ENCODE data around the gene SAG. TPM values are rescaled to one million over a fixed set of nuclear protein-coding genes. Genes with fewer than 3 reads are reported as not detected.

Gene SAG
- total and polyA plus RNA-seq, 2 experiments from 2014 or later: not detected

DNA sequence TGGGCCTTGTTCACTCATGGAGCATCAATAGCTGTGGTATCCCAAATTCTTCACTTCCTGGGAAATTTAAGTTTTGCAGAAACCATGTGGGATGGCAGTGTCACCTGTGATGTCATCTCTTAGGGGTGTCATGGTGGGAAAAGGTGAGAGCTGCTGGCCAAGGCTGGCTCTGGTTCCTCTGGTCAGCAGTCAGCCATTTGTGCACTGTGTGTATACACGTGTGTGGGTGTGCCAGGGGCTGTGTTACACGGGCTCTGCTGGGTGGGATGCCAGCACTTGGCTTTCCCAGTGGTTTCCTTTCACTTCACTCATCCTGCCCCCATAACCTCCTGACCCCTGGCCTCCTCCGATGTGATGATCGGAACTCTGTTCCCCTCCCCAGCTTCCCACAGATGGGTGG is 21.3 kb downstream of the SAG start:
- Mint-ChIP-seq H3K4me3 (no peak overlapping the region), H3K27me3 (ENCODE audit: insufficient read depth, low read depth, poor library complexity) (peaks cover 17% of the 10 kb centered on the region), H3K36me3 (ENCODE audit: low read depth) (no peaks in the 10 kb centered on the region), H3K27ac (no peak overlapping the region), H3K4me1 (peaks cover 16% of the 10 kb centered on the region), H3K9me3 (no peaks in the 10 kb centered on the region)
- Histone ChIP-seq H3K4me1 (ENCODE audit: insufficient read depth) (peaks cover 10% of the 10 kb centered on the region; the same call in 1 of the 2 replicates), H4K20me1 (replicated peaks; ENCODE audit: insufficient read depth) (no peaks in the 10 kb centered on the region), H3F3A (replicated peaks; ENCODE audit: low read depth) (no peaks in the 10 kb centered on the region), H3K4me3 (no peak overlapping the region), H3K4me2 (no peak overlapping the region), H3K27ac (ENCODE audit: low read depth) (no peak overlapping the region), H2AFZ (no peak overlapping the region), H3K27me3 (ENCODE audit: insufficient read depth) (no peaks in the 10 kb centered on the region), H3K79me2 (replicated peaks; ENCODE audit: insufficient read depth) (no peaks in the 10 kb centered on the region), H3K9me2 (ENCODE audit: insufficient read depth) (no peaks in the 10 kb centered on the region), H3K36me3 (ENCODE audit: insufficient read depth) (no peaks in the 10 kb centered on the region)
- TF ChIP-seq STAT1 (IDR thresholded peaks at IDR 0.05; ENCODE audit: unreplicated experiment): no peak
- no peak for TF ChIP-seq NANOG (IDR thresholded peaks at IDR 0.05; ENCODE audit: borderline replicate concordance)
- TF ChIP-seq EZH2phosphoT487 (IDR thresholded peaks at IDR 0.05; ENCODE audit: unreplicated experiment): no peak
- TF ChIP-seq, protein P1, sequence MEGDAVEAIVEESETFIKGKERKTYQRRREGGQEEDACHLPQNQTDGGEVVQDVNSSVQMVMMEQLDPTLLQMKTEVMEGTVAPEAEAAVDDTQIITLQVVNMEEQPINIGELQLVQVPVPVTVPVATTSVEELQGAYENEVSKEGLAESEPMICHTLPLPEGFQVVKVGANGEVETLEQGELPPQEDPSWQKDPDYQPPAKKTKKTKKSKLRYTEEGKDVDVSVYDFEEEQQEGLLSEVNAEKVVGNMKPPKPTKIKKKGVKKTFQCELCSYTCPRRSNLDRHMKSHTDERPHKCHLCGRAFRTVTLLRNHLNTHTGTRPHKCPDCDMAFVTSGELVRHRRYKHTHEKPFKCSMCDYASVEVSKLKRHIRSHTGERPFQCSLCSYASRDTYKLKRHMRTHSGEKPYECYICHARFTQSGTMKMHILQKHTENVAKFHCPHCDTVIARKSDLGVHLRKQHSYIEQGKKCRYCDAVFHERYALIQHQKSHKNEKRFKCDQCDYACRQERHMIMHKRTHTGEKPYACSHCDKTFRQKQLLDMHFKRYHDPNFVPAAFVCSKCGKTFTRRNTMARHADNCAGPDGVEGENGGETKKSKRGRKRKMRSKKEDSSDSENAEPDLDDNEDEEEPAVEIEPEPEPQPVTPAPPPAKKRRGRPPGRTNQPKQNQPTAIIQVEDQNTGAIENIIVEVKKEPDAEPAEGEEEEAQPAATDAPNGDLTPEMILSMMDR (conservative IDR thresholded peaks at IDR 0.05; ENCODE audit: low read depth in 2 of 2): no peak
- TF ChIP-seq POLR2AphosphoS5 (IDR thresholded peaks at IDR 0.05; ENCODE audit: low read depth): no peak
- no peak for TF ChIP-seq ZNF331 (CRISPR knock-in tag; IDR thresholded peaks at IDR 0.05; ENCODE audit: low read depth)
- TF ChIP-seq, protein P2, sequence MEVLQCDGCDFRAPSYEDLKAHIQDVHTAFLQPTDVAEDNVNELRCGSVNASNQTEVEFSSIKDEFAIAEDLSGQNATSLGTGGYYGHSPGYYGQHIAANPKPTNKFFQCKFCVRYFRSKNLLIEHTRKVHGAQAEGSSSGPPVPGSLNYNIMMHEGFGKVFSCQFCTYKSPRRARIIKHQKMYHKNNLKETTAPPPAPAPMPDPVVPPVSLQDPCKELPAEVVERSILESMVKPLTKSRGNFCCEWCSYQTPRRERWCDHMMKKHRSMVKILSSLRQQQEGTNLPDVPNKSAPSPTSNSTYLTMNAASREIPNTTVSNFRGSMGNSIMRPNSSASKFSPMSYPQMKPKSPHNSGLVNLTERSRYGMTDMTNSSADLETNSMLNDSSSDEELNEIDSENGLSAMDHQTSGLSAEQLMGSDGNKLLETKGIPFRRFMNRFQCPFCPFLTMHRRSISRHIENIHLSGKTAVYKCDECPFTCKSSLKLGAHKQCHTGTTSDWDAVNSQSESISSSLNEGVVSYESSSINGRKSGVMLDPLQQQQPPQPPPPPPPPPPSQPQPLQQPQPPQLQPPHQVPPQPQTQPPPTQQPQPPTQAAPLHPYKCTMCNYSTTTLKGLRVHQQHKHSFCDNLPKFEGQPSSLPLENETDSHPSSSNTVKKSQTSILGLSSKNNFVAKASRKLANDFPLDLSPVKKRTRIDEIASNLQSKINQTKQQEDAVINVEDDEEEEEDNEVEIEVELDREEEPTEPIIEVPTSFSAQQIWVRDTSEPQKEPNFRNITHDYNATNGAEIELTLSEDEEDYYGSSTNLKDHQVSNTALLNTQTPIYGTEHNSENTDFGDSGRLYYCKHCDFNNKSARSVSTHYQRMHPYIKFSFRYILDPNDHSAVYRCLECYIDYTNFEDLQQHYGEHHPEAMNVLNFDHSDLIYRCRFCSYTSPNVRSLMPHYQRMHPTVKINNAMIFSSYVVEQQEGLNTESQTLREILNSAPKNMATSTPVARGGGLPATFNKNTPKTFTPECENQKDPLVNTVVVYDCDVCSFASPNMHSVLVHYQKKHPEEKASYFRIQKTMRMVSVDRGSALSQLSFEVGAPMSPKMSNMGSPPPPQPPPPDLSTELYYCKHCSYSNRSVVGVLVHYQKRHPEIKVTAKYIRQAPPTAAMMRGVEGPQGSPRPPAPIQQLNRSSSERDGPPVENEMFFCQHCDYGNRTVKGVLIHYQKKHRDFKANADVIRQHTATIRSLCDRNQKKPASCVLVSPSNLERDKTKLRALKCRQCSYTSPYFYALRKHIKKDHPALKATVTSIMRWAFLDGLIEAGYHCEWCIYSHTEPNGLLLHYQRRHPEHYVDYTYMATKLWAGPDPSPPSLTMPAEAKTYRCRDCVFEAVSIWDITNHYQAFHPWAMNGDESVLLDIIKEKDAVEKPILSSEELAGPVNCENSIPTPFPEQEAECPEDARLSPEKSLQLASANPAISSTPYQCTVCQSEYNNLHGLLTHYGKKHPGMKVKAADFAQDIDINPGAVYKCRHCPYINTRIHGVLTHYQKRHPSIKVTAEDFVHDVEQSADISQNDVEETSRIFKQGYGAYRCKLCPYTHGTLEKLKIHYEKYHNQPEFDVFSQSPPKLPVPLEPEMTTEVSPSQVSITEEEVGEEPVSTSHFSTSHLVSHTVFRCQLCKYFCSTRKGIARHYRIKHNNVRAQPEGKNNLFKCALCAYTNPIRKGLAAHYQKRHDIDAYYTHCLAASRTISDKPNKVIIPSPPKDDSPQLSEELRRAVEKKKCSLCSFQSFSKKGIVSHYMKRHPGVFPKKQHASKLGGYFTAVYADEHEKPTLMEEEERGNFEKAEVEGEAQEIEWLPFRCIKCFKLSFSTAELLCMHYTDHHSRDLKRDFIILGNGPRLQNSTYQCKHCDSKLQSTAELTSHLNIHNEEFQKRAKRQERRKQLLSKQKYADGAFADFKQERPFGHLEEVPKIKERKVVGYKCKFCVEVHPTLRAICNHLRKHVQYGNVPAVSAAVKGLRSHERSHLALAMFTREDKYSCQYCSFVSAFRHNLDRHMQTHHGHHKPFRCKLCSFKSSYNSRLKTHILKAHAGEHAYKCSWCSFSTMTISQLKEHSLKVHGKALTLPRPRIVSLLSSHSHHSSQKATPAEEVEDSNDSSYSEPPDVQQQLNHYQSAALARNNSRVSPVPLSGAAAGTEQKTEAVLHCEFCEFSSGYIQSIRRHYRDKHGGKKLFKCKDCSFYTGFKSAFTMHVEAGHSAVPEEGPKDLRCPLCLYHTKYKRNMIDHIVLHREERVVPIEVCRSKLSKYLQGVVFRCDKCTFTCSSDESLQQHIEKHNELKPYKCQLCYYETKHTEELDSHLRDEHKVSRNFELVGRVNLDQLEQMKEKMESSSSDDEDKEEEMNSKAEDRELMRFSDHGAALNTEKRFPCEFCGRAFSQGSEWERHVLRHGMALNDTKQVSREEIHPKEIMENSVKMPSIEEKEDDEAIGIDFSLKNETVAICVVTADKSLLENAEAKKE (CRISPR knock-in tag; IDR thresholded peaks at IDR 0.05): no peak
- TF ChIP-seq ZNF114 (CRISPR knock-in tag; IDR thresholded peaks at IDR 0.05): no peak
- TF ChIP-seq CREB1 (CRISPR knock-in tag; IDR thresholded peaks at IDR 0.05; ENCODE audit: low read depth): no peak
- TF ChIP-seq EZH2 (IDR thresholded peaks at IDR 0.05; ENCODE audit: low read depth, unreplicated experiment): no peak
- TF ChIP-seq, protein P3, sequence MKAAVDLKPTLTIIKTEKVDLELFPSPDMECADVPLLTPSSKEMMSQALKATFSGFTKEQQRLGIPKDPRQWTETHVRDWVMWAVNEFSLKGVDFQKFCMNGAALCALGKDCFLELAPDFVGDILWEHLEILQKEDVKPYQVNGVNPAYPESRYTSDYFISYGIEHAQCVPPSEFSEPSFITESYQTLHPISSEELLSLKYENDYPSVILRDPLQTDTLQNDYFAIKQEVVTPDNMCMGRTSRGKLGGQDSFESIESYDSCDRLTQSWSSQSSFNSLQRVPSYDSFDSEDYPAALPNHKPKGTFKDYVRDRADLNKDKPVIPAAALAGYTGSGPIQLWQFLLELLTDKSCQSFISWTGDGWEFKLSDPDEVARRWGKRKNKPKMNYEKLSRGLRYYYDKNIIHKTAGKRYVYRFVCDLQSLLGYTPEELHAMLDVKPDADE (IDR thresholded peaks at IDR 0.05): no peak
- TF ChIP-seq, protein P4, sequence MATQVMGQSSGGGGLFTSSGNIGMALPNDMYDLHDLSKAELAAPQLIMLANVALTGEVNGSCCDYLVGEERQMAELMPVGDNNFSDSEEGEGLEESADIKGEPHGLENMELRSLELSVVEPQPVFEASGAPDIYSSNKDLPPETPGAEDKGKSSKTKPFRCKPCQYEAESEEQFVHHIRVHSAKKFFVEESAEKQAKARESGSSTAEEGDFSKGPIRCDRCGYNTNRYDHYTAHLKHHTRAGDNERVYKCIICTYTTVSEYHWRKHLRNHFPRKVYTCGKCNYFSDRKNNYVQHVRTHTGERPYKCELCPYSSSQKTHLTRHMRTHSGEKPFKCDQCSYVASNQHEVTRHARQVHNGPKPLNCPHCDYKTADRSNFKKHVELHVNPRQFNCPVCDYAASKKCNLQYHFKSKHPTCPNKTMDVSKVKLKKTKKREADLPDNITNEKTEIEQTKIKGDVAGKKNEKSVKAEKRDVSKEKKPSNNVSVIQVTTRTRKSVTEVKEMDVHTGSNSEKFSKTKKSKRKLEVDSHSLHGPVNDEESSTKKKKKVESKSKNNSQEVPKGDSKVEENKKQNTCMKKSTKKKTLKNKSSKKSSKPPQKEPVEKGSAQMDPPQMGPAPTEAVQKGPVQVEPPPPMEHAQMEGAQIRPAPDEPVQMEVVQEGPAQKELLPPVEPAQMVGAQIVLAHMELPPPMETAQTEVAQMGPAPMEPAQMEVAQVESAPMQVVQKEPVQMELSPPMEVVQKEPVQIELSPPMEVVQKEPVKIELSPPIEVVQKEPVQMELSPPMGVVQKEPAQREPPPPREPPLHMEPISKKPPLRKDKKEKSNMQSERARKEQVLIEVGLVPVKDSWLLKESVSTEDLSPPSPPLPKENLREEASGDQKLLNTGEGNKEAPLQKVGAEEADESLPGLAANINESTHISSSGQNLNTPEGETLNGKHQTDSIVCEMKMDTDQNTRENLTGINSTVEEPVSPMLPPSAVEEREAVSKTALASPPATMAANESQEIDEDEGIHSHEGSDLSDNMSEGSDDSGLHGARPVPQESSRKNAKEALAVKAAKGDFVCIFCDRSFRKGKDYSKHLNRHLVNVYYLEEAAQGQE (IDR thresholded peaks at IDR 0.05; ENCODE audit: unreplicated experiment): no peak
- no peak for TF ChIP-seq JUNB (IDR thresholded peaks at IDR 0.05; ENCODE audit: unreplicated experiment)
- DNase-seq (ENCODE audit: low spot score) (no peak), ATAC-seq (no peak)
